OCI-LY7 (cell line): ENCODE data around the gene FIG4. TPM values are rescaled to one million over a fixed set of nuclear protein-coding genes. Genes with fewer than 3 reads are reported as not detected.
A peak's percentile ranks its signal among the peaks of the same experiment; 100 is the strongest.

Experiments used
- BruUV-seq: library from RNA; stranded (reverse); fragments of 400-500 nt; replicated peaks from 2 replicates; lab custom pipeline; 2021; lab: Mats Ljungman, UMichigan
- CTCF ChIA-PET: fragments of 300-600 bp; sonication (Branson Sonifier 250); formaldehyde crosslinking; loops from one replicate; lab custom pipeline; 2022; ENCODE audit warnings: antibody characterized with exemption; ENCODE audit not compliant: unreplicated experiment; lab: Charles Lee
- POLR2A ChIA-PET: fragments of 300-600 bp; sonication (Branson Sonifier 250); formaldehyde crosslinking; loops from one replicate; lab custom pipeline; 2022; ENCODE audit warnings: antibody characterized with exemption; lab: Charles Lee
- DNase-seq: peaks from one replicate; pipeline ENCODE4 v3.0.0-alpha.2; 2015; ENCODE audit warnings: low spot score
- H2AFZ ChIP-seq: fragments of 200-600 bp; sonication (generic), shearing (Covaris generic); 2 replicates; pipeline ENCODE4 v1.6.1; 2014; ENCODE audit warnings: mild to moderate bottlenecking, antibody characterized with exemption, low read length, moderate library complexity
- H3K27ac ChIP-seq: fragments of 200-600 bp; sonication (generic); 2 replicates; pipeline ENCODE4 v1.5.1; 2014; ENCODE audit warnings: mixed run types, low read depth, mild to moderate bottlenecking, moderate library complexity, low read length, inconsistent platforms; ENCODE audit not compliant: poor library complexity, severe bottlenecking
- H3K36me3 ChIP-seq: fragments of 200-600 bp; sonication (generic); 2 replicates; pipeline ENCODE4 v1.6.1; 2014; ENCODE audit warnings: mild to moderate bottlenecking, antibody characterized with exemption, low read length, moderate library complexity, mixed read lengths; ENCODE audit not compliant: insufficient read depth
- H3K4me1 ChIP-seq: fragments of 200-600 bp; sonication (generic); 2 replicates; pipeline ENCODE4 v1.5.1; 2014; ENCODE audit warnings: mild to moderate bottlenecking, low read length; ENCODE audit not compliant: insufficient read depth, poor library complexity, severe bottlenecking
- H3K4me2 ChIP-seq: fragments of 200-600 bp; sonication (generic); 2 replicates; pipeline ENCODE4 v1.6.1; 2014; ENCODE audit warnings: mild to moderate bottlenecking, low read length
- H3K4me3 ChIP-seq: fragments of 200-600 bp; sonication (generic); 2 replicates; pipeline ENCODE4 v1.5.1; 2014; ENCODE audit warnings: mild to moderate bottlenecking, low read depth, low read length; ENCODE audit not compliant: poor library complexity, severe bottlenecking
- H3K79me2 ChIP-seq: fragments of 200-600 bp; sonication (generic); 2 replicates; pipeline ENCODE4 v1.6.1; 2016; ENCODE audit warnings: low read depth, mild to moderate bottlenecking, low read length, moderate library complexity, mixed read lengths; ENCODE audit not compliant: insufficient read depth
- H3K9me2 ChIP-seq: fragments of 200-600 bp; sonication (generic); 2 replicates; pipeline ENCODE4 v1.6.1; 2016; ENCODE audit warnings: mild to moderate bottlenecking, low read length, mixed read lengths; ENCODE audit not compliant: insufficient read depth
- H3K9me3 ChIP-seq: fragments of 200-600 bp; sonication (generic); 2 replicates; pipeline ENCODE4 v1.6.1; 2014; ENCODE audit warnings: mild to moderate bottlenecking, mixed run types, low read length, mixed read lengths
- H4K20me1 ChIP-seq: fragments of 200-600 bp; sonication (generic); 2 replicates; pipeline ENCODE4 v1.6.1; 2014; ENCODE audit warnings: mild to moderate bottlenecking, antibody characterized with exemption, low read length, moderate library complexity, mixed read lengths; ENCODE audit not compliant: insufficient read depth
- CTCF ChIP-seq: fragments of 200-600 bp; sonication (generic); conservative IDR thresholded peaks from 2 replicates; pipeline ENCODE4 v1.5.1; 2014; ENCODE audit warnings: mild to moderate bottlenecking, antibody characterized with exemption, low read length, moderate library complexity, mixed read lengths
- EZH2phosphoT487 ChIP-seq: fragments of 200-600 bp; sonication (generic); IDR thresholded peaks from 2 replicates; pipeline ENCODE4 v1.6.1; 2018; ENCODE audit warnings: low read depth, borderline replicate concordance, mild to moderate bottlenecking, mixed run types, antibody characterized with exemption, low read length, moderate library complexity, mixed read lengths
- intact Hi-C: fragments of 100-400 bp; cut with micrococcal nuclease; formaldehyde crosslinking; loops from one replicate; pipeline ENCODE4 v1.10.0; 2022; ENCODE audit not compliant: unreplicated experiment
- total RNA-seq, 2 experiments: library from RNA; depleted of rRNA in 1 of 2; stranded (reverse); fragments of >200 nt in 1 of 2; shearing (Covaris generic) in 1 of 2; gene quantifications; 2 replicates each; pipeline ENCODE4 v1.2.3, GENCODE V29; 2014 to 2022

The FIG4 gene
- total RNA-seq, 2 experiments from 2014 or later = 13.3 to 22.9 TPM

DNA sequence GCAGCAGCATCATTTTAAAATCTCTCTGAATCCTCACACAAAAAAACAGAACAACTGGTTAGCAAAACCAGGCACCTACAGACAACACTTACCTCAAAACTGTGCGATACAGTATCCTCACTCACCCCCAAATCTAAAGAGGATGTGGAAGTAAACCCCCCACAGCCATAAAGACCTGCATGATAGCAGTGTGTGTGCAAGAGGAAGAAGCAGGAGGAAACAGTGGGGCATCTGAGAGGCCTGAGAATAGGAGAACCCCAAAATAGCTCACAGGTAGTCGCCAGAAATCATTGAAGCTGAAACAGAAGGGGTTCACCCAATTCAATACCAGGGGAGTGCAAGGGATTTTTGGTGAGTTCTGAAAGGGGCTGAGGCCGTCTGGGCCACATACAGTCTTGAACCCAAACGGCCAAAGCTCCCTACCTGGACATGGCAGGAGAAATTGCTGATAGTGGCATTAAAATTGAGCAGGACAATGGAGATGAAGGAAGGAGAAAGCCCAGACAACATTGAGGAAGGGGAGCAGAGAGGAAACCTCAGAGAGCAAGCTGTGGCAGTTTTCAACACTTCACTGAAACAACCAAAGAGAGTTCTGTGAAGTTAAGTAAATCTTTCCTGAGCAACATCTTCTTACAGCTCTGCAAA is 129.7 kb downstream of the FIG4 start:
- ChIA-PET CTCF (no interaction called here), POLR2A (interaction anchor here (0.6 to 0.9 kb wide), 4 partner anchors 19 to 48 kb away, joined by 3 to 5 read pairs (median 3); no protein-coding TSS in a partner anchor)
- peak; percentile 28 for DNase-seq

DNA sequence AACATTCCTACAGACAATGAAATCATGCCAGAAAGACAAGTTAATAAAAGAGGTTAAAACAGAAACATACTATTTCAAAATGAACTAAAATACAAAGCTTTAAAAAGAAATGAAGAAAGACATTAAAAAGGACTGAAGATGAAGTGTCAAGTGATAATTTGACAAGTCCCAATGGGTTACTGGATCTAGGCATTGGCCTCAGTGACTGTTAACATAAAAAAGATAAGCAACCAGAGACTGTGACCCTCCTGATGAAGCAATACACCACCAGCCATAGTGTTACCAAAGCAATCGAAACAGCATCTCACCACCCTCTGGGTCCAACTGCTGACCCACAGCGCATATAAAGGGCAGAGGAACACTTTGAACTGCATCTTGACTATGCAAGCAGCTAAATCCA is 130.3 kb downstream of the FIG4 start:
- intact Hi-C loops = no loop called here
- BruUV-seq = no TSS peak
- TF ChIP-seq EZH2phosphoT487 (no peak), CTCF (no peak)
- no peak overlapping the region; the same call in 1 of the 2 replicates for H2AFZ ChIP-seq
- DNase-seq = no peak
- peak overlapping the region; percentile 25 for H3K27ac ChIP-seq
- H4K20me1 ChIP-seq = no peaks in the 10 kb centered on the region
- H3K9me3 ChIP-seq = no peaks in the 10 kb centered on the region
- H3K4me1 ChIP-seq = peaks cover 20% of the 10 kb centered on the region
- CTCF ChIA-PET = no interaction called here
- H3K36me3 ChIP-seq = peaks cover 3% of the 10 kb centered on the region; the same call in 1 of the 2 replicates
- H3K4me3 ChIP-seq = no peak overlapping the region
- H3K9me2 ChIP-seq = no peaks in the 10 kb centered on the region
- H3K4me2 ChIP-seq = peak overlapping the region; percentile 55; the same call in 1 of the 2 replicates
- POLR2A ChIA-PET = interaction anchor here (0.6 to 0.9 kb wide), 4 partner anchors 19 to 47 kb away, joined by 3 to 5 read pairs (median 3); no protein-coding TSS in a partner anchor
- H3K79me2 ChIP-seq = no peaks in the 10 kb centered on the region

More for the DNA sequence above, 129.7 kb downstream of the FIG4 start:
- no peak overlapping the region; the same call in 1 of the 2 replicates for H2AFZ ChIP-seq
- no peaks in the 10 kb centered on the region for H4K20me1 ChIP-seq
- H3K4me1 ChIP-seq = peaks cover 17% of the 10 kb centered on the region
- H3K79me2 ChIP-seq = no peaks in the 10 kb centered on the region
- no peaks in the 10 kb centered on the region for H3K9me2 ChIP-seq
- H3K27ac ChIP-seq = peak overlapping the region; percentile 25
- peaks cover 3% of the 10 kb centered on the region; the same call in 1 of the 2 replicates for H3K36me3 ChIP-seq
- BruUV-seq = no TSS peak
- intact Hi-C loops = no loop called here
- no peak overlapping the region for H3K4me3 ChIP-seq
- H3K4me2 ChIP-seq = peak overlapping the region; percentile 55
- TF ChIP-seq CTCF (no peak), EZH2phosphoT487 (no peak)
- no peaks in the 10 kb centered on the region for H3K9me3 ChIP-seq

DNA sequence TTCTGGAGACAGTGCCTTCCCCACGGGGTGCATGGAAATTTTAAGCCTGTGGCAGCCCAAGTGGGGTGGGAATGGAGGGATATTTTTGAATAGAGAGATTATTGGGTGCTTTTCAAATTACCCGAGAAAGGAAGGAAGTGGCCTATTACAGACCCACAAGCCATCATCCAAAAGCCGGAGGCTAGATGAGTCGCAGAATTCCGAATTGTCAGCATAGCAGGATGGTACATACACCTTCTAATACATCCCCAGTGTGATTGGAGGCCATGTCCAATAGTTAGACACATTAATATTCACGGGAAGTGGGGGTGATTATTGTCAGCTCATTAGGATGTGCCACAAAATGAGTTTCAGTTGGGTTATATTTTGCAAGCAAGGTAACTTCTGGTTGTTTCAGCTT is 133.0 kb downstream of the FIG4 start:
- Histone ChIP-seq H4K20me1 (no peaks in the 10 kb centered on the region), H3K4me3 (no peak overlapping the region), H3K4me2 (no peak overlapping the region), H3K27ac (no peak overlapping the region), H3K4me1 (peaks cover 20% of the 10 kb centered on the region), H3K9me3 (no peaks in the 10 kb centered on the region), H3K36me3 (peaks cover 3% of the 10 kb centered on the region; the same call in 1 of the 2 replicates), H3K9me2 (no peaks in the 10 kb centered on the region), H2AFZ (no peak overlapping the region), H3K79me2 (no peaks in the 10 kb centered on the region)
- TF ChIP-seq CTCF = no peak
- no peak for TF ChIP-seq EZH2phosphoT487
- BruUV-seq = no TSS peak
- intact Hi-C loops = no loop called here
- DNase-seq = no peak
- POLR2A ChIA-PET = interaction anchor here (0.7 to 1.0 kb wide), 3 partner anchors 9 to 110 kb away, joined by 3 to 4 read pairs (median 3); no protein-coding TSS in a partner anchor
- CTCF ChIA-PET = no interaction called here
